ENCODE measurements around the gene MEI1.

GRCh38 chr22:41801147-41801819 is 102.0 kb downstream of the MEI1 start:
- TF ChIP-seq EZH2 (IDR thresholded peaks at IDR 0.05; ENCODE audit: borderline replicate concordance, low read depth, low read length, poor library complexity, severe bottlenecking) (no peak), CTCF (conservative IDR thresholded peaks at IDR 0.05; ENCODE audit: low read depth, low read length) (no peak)

All from A673 (cell line).